ENCODE measurements around the gene ADGRB3.
"Not testable (repeated sequence)": the region's sequence is repeated elsewhere in the genome, so short reads cannot be mapped to it uniquely, and the experiment has no call there.

ADGRB3 gene

DNA sequence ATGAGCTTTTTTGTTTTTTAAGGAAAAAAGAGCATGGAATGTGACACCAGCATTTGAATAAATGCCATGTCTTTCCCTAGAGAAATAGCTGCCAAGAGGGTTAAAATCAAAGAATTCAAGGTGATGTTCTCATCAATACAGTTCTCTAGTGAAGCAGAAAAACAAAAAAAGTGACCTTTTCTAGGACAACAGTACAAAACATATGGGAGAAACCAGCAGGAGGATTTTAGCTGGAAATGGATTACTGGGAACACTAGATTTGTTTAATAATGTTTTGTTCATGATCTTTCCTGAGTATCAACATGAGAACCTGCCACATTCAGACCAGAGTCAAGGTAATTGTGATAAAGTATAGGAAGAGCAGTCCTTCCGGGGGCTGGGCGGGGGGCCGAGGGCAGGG is 789.5 kb downstream of the ADGRB3 start:
- POLR2A ChIA-PET: no interaction called here
- no peak for DNase-seq (ENCODE audit: extremely low spot score)
- TF ChIP-seq, protein P1, sequence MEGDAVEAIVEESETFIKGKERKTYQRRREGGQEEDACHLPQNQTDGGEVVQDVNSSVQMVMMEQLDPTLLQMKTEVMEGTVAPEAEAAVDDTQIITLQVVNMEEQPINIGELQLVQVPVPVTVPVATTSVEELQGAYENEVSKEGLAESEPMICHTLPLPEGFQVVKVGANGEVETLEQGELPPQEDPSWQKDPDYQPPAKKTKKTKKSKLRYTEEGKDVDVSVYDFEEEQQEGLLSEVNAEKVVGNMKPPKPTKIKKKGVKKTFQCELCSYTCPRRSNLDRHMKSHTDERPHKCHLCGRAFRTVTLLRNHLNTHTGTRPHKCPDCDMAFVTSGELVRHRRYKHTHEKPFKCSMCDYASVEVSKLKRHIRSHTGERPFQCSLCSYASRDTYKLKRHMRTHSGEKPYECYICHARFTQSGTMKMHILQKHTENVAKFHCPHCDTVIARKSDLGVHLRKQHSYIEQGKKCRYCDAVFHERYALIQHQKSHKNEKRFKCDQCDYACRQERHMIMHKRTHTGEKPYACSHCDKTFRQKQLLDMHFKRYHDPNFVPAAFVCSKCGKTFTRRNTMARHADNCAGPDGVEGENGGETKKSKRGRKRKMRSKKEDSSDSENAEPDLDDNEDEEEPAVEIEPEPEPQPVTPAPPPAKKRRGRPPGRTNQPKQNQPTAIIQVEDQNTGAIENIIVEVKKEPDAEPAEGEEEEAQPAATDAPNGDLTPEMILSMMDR (IDR thresholded peaks at IDR 0.05; ENCODE audit: control extremely low read depth, extremely low read depth, low read depth, missing control alignments): no peak
- CTCF ChIA-PET: no interaction called here

DNA sequence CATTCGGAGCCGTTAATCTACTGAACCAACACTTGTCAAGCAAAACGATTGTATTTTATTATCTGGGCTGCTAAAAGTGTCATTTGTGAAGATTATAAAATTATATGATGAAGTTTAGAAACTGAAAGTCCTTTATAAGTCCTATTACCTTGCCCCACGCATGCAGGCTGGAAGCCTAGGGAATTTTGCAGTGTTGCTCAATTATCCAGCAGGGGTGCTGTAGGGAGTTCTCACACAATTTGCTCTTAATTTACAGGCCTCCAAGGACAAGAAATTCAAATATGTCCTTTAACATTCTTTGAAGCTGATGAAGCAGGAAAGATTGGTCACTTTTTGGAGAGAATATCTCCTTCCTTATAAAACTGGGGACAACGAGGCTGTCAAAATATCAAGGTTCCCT is 792.8 kb downstream of the ADGRB3 start:
- ChIA-PET POLR2A (no interaction called here), CTCF (interaction anchor here (1.7 to 2.1 kb wide), 2 partner anchors 18 to 43 kb away, joined by 3 to 4 read pairs; no protein-coding TSS in a partner anchor)
- TF ChIP-seq, protein P1 (IDR thresholded peaks at IDR 0.05; ENCODE audit: control extremely low read depth, extremely low read depth, low read depth, missing control alignments): no peak
- no peak for DNase-seq (ENCODE audit: extremely low spot score)

DNA sequence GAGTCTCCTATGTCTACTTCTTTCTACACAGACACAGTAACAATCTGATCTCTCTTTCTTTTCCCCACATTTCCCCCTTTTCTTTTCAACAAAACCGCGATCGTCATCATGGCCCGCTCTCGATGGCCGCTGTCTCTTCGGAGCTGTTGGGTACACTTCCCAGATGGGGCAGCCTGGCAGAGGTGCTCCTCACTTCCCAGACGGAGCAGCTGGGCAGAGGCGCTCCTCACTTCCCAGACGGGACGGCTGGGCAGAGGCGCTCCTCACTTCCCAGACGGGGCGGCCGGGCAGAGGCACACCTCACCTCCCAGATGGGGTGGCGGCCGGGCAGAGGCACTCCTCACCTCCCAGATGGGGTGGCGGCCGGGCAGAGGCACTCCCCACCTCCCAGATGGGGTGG is 797.1 kb downstream of the ADGRB3 start:
- POLR2A ChIA-PET; CTCF ChIA-PET; DNase-seq (ENCODE audit: extremely low spot score): not testable (repeated sequence)

DNA sequence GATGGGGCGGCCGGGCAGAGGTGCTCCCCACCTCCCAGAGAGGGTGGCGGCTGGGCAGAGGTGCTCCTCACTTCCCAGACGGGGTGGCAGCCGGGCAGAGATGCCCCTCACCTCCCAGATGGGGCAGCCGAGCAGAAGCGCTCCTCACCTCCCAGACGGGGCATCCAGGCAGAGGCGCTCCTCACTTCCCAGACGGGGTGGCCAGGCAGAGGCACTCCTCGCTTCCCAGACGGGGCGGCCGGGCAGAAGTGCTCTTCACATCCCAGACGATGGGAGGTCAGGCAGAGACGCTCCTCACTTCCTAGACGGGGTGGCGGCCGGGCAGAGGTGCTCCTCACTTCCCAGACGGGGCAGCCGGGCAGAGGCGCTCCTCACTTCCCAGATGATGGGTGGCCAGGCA is 798.0 kb downstream of the ADGRB3 start:
- POLR2A ChIA-PET; CTCF ChIA-PET; DNase-seq (ENCODE audit: extremely low spot score): not testable (repeated sequence)

DNA sequence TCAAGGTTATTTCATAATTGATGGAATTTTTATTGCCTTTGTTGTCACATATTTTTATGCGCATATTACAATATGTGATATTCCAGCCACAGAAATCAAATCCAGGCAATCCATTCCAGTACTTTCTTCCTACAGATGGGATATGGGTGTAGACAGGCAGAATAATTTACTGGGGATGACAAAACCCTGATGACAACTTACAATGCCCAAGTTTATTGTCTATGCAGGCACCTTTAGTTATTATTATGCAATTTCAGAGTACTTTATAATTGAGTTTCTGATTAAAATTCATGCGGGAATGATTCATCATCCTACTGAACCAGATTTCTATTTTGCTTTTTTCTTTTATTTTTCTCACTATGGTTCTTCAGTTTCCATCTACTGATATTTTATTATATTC is 803.0 kb downstream of the ADGRB3 start:
- ChIA-PET POLR2A (no interaction called here), CTCF (no interaction called here)

More for the DNA sequence above, 803.0 kb downstream of the ADGRB3 start:
- DNase-seq (ENCODE audit: extremely low spot score): no peak
- TF ChIP-seq, protein P1 (IDR thresholded peaks at IDR 0.05; ENCODE audit: control extremely low read depth, extremely low read depth, low read depth, missing control alignments): no peak

Data from GM10248 (cell line).